Right atrium auricular region (tissue), 2 donors: ENCODE data around the gene C16orf87. TPM values are rescaled to one million over a fixed set of nuclear protein-coding genes. Genes with fewer than 3 reads are reported as not detected.

Source experiments
- DNase-seq: peaks from one replicate; pipeline ENCODE4 v3.0.0-alpha.2; 2019; ENCODE audit warnings: low spot score
- H3K27ac ChIP-seq, 2 donors: fragments of 200-600 bp; sonication (generic); 1 replicate in 1 of 2; 2 replicates in 1 of 2; pipeline ENCODE4 v1.5.1; 2016 to 2019
- H3K27me3 ChIP-seq, 2 donors: fragments of 200-600 bp; sonication (generic); one replicate each; pipeline versions ENCODE4 v1.5.1 to v1.6.0; 2017 to 2019
- H3K36me3 ChIP-seq: fragments of 200-600 bp; sonication (generic); one replicate; pipeline ENCODE4 v1.5.1; 2016
- H3K4me1 ChIP-seq, 2 donors: fragments of 200-600 bp; sonication (generic); one replicate each; pipeline versions ENCODE4 v1.5.1 to v1.6.0; 2017 to 2019
- H3K4me3 ChIP-seq, 2 donors: fragments of 200-600 bp; sonication (generic); 1 replicate in 1 of 2; 2 replicates in 1 of 2; pipeline ENCODE4 v1.5.1; 2017 to 2019; ENCODE audit warnings: mild to moderate bottlenecking in 1 of 2, moderate library complexity in 1 of 2
- H3K9me3 ChIP-seq, 2 donors: fragments of 200-600 bp; sonication (generic); one replicate each; pipeline ENCODE4 v1.5.1; 2019
- CTCF ChIP-seq, 2 donors: fragments of 200-600 bp; sonication (generic); IDR thresholded peaks; one replicate each; pipeline ENCODE4 v1.5.1; 2019; ENCODE audit warnings: antibody characterized with exemption in 2 of 2
- total RNA-seq, 2 donors: library from RNA; depleted of rRNA; stranded (reverse); fragments of >200 nt; gene quantifications; one replicate each; pipeline ENCODE4 v1.1.0, GENCODE V29; 2016

Gene C16orf87
- total RNA-seq, 2 donors from 2014 or later, result 12.0 to 14.1 TPM

DNA sequence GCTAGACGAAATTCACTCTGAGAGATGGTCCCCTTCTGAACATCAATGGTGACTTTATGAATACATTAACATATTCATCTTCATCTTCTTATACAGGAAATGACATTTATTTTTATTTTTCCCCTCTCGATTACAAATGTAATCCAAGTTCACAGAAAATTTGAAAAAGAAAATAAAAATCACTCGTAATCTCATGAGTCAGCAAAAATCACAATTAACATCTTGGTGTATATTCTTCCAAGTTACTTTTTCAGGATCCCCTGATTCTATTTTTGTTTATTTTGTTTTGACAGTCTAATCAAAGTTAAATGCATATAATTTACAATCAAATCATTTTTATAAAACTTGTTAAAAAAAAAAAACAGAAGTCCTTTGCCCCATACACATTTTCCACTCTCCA lies 27.6 kb downstream of the C16orf87 start:
- Histone ChIP-seq H3K4me3 (no peak overlapping the region), H3K27ac (no peak overlapping the region), H3K27me3 (no peaks in the 10 kb centered on the region), H3K36me3 (no peaks in the 10 kb centered on the region), H3K4me1 (no peaks in the 10 kb centered on the region), H3K9me3 (no peaks in the 10 kb centered on the region)
- TF ChIP-seq CTCF (IDR thresholded peaks at IDR 0.05), result no peak
- no peak for DNase-seq

DNA sequence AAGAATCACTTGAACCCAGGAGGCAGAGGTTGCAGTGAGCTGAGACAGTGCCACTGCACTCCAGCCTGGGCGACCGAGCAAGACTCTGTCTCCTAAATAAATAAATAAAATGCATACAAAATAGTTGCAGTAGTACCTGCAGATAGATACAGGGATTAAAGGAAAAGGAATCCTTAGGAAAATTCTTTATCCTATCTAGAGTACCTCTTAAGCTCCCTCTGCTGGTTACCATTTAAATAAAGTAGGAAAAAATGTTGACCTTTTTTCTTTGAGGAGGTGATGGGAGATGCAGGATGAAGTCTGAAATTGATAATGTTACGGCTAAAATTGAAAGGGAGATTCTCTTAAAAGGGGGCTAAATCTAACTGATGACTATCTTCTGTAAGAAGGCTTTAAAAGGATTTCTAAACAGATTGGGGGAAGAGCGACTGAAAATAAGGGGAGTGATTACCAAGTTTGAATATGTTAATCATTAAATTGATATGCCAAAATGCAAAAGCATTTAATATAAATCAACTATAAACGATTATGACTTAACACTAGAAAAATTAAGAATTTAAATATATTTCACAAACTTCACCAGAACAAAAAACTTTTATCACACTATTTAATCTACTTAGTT lies 29.4 kb downstream of the C16orf87 start:
- no peaks in the 10 kb centered on the region for H3K36me3 ChIP-seq
- H3K27ac ChIP-seq, result no peak overlapping the region
- H3K4me3 ChIP-seq, result no peak overlapping the region
- TF ChIP-seq CTCF (IDR thresholded peaks at IDR 0.05), result peak in 1 of 2 donors; percentile 66
- H3K9me3 ChIP-seq, result peaks cover 0 to 9% of the 10 kb centered on the region in 2 donors
- no peaks in the 10 kb centered on the region for H3K27me3 ChIP-seq
- H3K4me1 ChIP-seq, result no peaks in the 10 kb centered on the region
- DNase-seq, result no peak

DNA sequence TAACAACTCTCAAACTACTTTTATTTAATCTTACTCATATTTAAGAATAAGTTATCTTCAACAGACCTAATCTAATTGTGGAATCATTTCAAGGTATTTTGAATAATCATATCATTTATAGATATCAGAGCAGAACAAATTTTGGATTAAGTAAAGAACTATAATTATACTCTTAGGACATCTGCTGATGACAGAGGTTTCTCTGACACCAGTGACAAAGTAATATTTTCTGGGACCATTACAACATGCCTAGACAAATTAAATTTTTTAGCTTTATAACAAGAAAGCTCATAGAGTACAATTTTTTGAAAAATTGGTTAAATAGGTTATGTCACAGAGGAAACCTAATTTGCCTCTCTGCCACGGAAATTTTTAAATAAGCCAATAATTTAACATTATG lies 30.5 kb downstream of the C16orf87 start:
- Histone ChIP-seq H3K27me3 (no peaks in the 10 kb centered on the region), H3K36me3 (no peaks in the 10 kb centered on the region), H3K4me3 (no peak overlapping the region), H3K9me3 (peaks cover 0 to 12% of the 10 kb centered on the region in 2 donors), H3K27ac (no peak overlapping the region), H3K4me1 (no peaks in the 10 kb centered on the region)
- TF ChIP-seq CTCF (IDR thresholded peaks at IDR 0.05), result no peak
- DNase-seq, result no peak

DNA sequence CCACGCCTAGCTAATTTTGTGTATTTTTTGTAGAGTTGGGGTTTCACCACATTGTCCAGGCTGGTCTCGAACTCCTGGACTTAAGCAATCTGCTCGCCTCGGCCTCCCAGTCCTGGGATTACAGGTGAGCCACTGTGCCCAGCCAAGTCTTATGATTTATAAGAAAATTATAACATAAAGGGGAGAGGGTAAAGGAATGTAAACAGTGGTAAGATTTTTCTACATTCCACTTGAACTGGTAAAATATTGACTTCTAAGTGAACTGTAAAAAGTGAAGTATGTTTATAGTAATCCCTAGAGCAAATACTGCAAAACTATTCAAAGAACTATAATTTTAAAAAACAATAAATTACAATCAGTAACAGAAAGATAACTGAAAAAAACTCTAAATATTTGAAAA lies 33.5 kb downstream of the C16orf87 start:
- Histone ChIP-seq H3K27ac (no peak overlapping the region), H3K4me1 (no peaks in the 10 kb centered on the region), H3K27me3 (no peaks in the 10 kb centered on the region), H3K4me3 (no peak overlapping the region), H3K36me3 (no peaks in the 10 kb centered on the region), H3K9me3 (peaks cover 0 to 30% of the 10 kb centered on the region in 2 donors)
- no peak for DNase-seq
- TF ChIP-seq CTCF (IDR thresholded peaks at IDR 0.05), result no peak

DNA sequence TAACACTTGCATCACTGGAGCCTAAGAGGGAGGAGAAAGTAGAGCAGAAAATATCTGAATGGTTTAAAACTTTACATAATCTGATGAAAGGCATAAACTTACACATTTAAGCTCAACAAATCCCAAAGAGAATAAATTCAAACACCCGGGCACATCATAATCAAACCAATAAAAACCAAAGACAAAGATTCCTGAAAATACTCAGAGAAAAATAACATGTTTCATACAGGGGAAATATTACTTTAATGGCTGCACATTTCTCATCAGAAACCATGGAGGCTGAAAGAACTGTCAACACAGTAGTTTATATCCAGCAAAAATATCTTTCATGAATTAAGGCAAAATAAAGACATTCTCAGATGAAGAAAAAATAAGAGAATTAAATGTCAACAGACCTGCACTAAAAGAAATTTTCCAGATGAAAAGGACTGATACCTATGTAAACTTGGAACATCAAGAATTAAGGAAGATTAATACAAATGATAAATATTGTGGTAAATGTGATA lies 34.2 kb downstream of the C16orf87 start:
- H3K27me3 ChIP-seq, result no peaks in the 10 kb centered on the region
- H3K36me3 ChIP-seq, result no peaks in the 10 kb centered on the region
- no peak for TF ChIP-seq CTCF (IDR thresholded peaks at IDR 0.05)
- H3K27ac ChIP-seq, result no peak overlapping the region
- DNase-seq, result no peak
- peaks cover 0 to 30% of the 10 kb centered on the region in 2 donors for H3K9me3 ChIP-seq
- H3K4me3 ChIP-seq, result no peak overlapping the region
- no peaks in the 10 kb centered on the region for H3K4me1 ChIP-seq

GRCh38 chr16:46793841-46794240 lies 37.1 kb downstream of the C16orf87 start:
- no peak overlapping the region for H3K4me3 ChIP-seq
- no peaks in the 10 kb centered on the region for H3K27me3 ChIP-seq
- H3K36me3 ChIP-seq, result no peaks in the 10 kb centered on the region
- H3K9me3 ChIP-seq, result peaks cover 0 to 30% of the 10 kb centered on the region in 2 donors
- no peak for DNase-seq
- no peak for TF ChIP-seq CTCF (IDR thresholded peaks at IDR 0.05)
- H3K27ac ChIP-seq, result no peak overlapping the region
- no peaks in the 10 kb centered on the region for H3K4me1 ChIP-seq
